ENCODE results near the gene IGF2BP3.
"Not testable (repeated sequence)": the region's sequence is repeated elsewhere in the genome, so short reads cannot be mapped to it uniquely, and the experiment has no call there.

Gene IGF2BP3

GRCh38 chr7:23419160-23419559, 51.1 kb downstream of the IGF2BP3 start:
- DNase-seq = no peak

GRCh38 chr7:23418046-23418445, 52.2 kb downstream of the IGF2BP3 start:
- DNase-seq = no peak

GRCh38 chr7:23415198-23415597, 55.1 kb downstream of the IGF2BP3 start:
- DNase-seq = no peak

- DNase-seq = no peak
Measured at GRCh38 chr7:23410446-23411183, 59.7 kb downstream of the IGF2BP3 start.

GRCh38 chr7:23406564-23406963, 63.7 kb downstream of the IGF2BP3 start:
- not testable (repeated sequence) for DNase-seq

- no peak for DNase-seq
Measured at GRCh38 chr7:23405240-23405618, 65.1 kb downstream of the IGF2BP3 start.

- DNase-seq = no peak
Measured at GRCh38 chr7:23404546-23405239, 65.6 kb downstream of the IGF2BP3 start.

GRCh38 chr7:23403970-23404369, 66.3 kb downstream of the IGF2BP3 start:
- DNase-seq = no peak

GRCh38 chr7:23398090-23398489, 72.2 kb downstream of the IGF2BP3 start:
- DNase-seq = not testable (repeated sequence)

GRCh38 chr7:23397241-23397640, 73.0 kb downstream of the IGF2BP3 start:
- no peak for DNase-seq

- no peak for DNase-seq
Measured at GRCh38 chr7:23396222-23397015, 73.9 kb downstream of the IGF2BP3 start.

- DNase-seq = no peak
Measured at GRCh38 chr7:23394488-23395171, 75.7 kb downstream of the IGF2BP3 start.

- DNase-seq = no peak
Measured at GRCh38 chr7:23393636-23394035, 76.7 kb downstream of the IGF2BP3 start.

- no peak for DNase-seq
Measured at GRCh38 chr7:23389701-23390100, 80.6 kb downstream of the IGF2BP3 start.

GRCh38 chr7:23387583-23387982, 82.7 kb downstream of the IGF2BP3 start:
- no peak for DNase-seq

- DNase-seq = no peak
Measured at GRCh38 chr7:23385140-23385539, 85.2 kb downstream of the IGF2BP3 start.

- no peak for DNase-seq
Measured at GRCh38 chr7:23383225-23383624, 87.1 kb downstream of the IGF2BP3 start.

GRCh38 chr7:23380961-23381360, 89.3 kb downstream of the IGF2BP3 start:
- no peak for DNase-seq

- no peak for DNase-seq
Measured at GRCh38 chr7:23380556-23380955, 89.7 kb downstream of the IGF2BP3 start.

GRCh38 chr7:23378996-23379395, 91.3 kb downstream of the IGF2BP3 start:
- DNase-seq = no peak

- no peak for DNase-seq
Measured at GRCh38 chr7:23377134-23377533, 93.2 kb downstream of the IGF2BP3 start.

GRCh38 chr7:23373151-23374004, 96.9 kb downstream of the IGF2BP3 start:
- DNase-seq = no peak

Data from activated CD8-positive, alpha-beta memory T cell treated with anti-CD3 and anti-CD28 coated beads, Interleukin-2, amount 50 U/mL, for 48 hours (primary cell).